K562 (cell line): ENCODE results near the gene GZMB. TPM values are rescaled to one million over a fixed set of nuclear protein-coding genes. Genes with fewer than 3 reads are reported as not detected.

Experiments used
- ATAC-seq: fragments of 200-7000 bp; cut with Tn5 transposase; 3 replicates; pipeline ENCODE4 v1.9.1; 2020; ENCODE audit warnings: moderate library complexity
- BruUV-seq: library from RNA; stranded (reverse); fragments of 400-500 nt; replicated peaks from 2 replicates; lab custom pipeline; 2021; lab: Mats Ljungman, UMichigan
- CTCF ChIA-PET: fragments of 300-600 bp; formaldehyde crosslinking; extraction: SDS; loops from one replicate; lab custom pipeline; 2021; ENCODE audit warnings: low intra/inter-chr PET ratio; lab: Yijun Ruan, JAX
- POLR2A ChIA-PET: fragments of 300-600, 350-650 bp; sonication (Branson Sonifier 250); formaldehyde crosslinking; extraction: SDS; loops from one replicate; lab custom pipeline; 2021; ENCODE audit warnings: antibody characterized with exemption, inconsistent platforms; lab: Yijun Ruan, JAX
- DNase-seq, 4 experiments: peaks; one replicate each; pipeline versions ENCODE4 v3.0.0 to v3.0.0-alpha.2; 2011 to 2018; ENCODE audit warnings: low spot score in 3 of 4, mixed read lengths in 3 of 4; ENCODE audit errors: extremely low read depth in 1 of 4
- FAIRE-seq: peaks from 2 replicates; lab custom pipeline; 2011; peaks lifted over from hg19 to GRCh38; lab: Jason Lieb, UNC
- H2AFZ ChIP-seq: 2 replicates; pipeline ENCODE4 v1.6.0; 2011; ENCODE audit warnings: low read depth, low read length, control low read depth, inconsistent platforms
- H3K27ac ChIP-seq: fragments of 200-600 bp; 3 replicates; pipeline ENCODE4 v1.8.0; 2011; ENCODE audit warnings: low read depth, mild to moderate bottlenecking, control low read depth, inconsistent platforms, low read length, moderate library complexity, mixed read lengths; ENCODE audit errors: extremely low read depth
- H3K27me3 ChIP-seq, 2 experiments: fragments of 300-600 bp in 1 of 2; 2 replicates in 1 of 2; 3 replicates in 1 of 2; pipeline versions ENCODE4 v1.6.0 to v1.8.0; 2011; ENCODE audit warnings: inconsistent platforms in 2 of 2, low read length in 2 of 2, mild to moderate bottlenecking in 1 of 2, mixed read lengths in 1 of 2, moderate library complexity in 1 of 2; ENCODE audit not compliant: control insufficient read depth in 2 of 2, insufficient read depth in 2 of 2
- H3K36me3 ChIP-seq: fragments of 300-600 bp; 3 replicates; pipeline ENCODE4 v1.8.0; 2011; ENCODE audit warnings: mild to moderate bottlenecking, low read length, inconsistent platforms; ENCODE audit not compliant: control insufficient read depth, insufficient read depth
- H3K4me1 ChIP-seq, 2 experiments: fragments of 200-600 bp in 1 of 2; replicated peaks in 1 of 2; 2 replicates in 1 of 2; 3 replicates in 1 of 2; pipeline versions ENCODE4 v1.5.1 to v1.8.0; 2011; ENCODE audit warnings: inconsistent platforms in 2 of 2, low read length in 2 of 2, mild to moderate bottlenecking in 1 of 2, mixed read lengths in 1 of 2, moderate library complexity in 1 of 2; ENCODE audit not compliant: control insufficient read depth in 2 of 2, insufficient read depth in 2 of 2
- H3K4me2 ChIP-seq: 2 replicates; pipeline ENCODE4 v1.6.1; 2011; ENCODE audit warnings: low read length, control low read depth, inconsistent platforms, mixed read lengths; ENCODE audit not compliant: insufficient read depth
- H3K4me3 ChIP-seq: fragments of 200-600 bp; sonication (generic), shearing (Covaris generic); 2 replicates; pipeline ENCODE4 v1.5.1; 2016; ENCODE audit warnings: control low read depth, inconsistent platforms
- H3K79me2 ChIP-seq: fragments of 200-600 bp; 3 replicates; pipeline ENCODE4 v1.8.0; 2011; ENCODE audit warnings: low read length, inconsistent platforms; ENCODE audit not compliant: control insufficient read depth, insufficient read depth
- H3K9ac ChIP-seq, 2 experiments: 2 replicates each; pipeline versions ENCODE4 v1.6.0 to v1.6.1; 2011; ENCODE audit warnings: low read depth in 2 of 2, low read length in 2 of 2, control low read depth in 1 of 2, inconsistent platforms in 1 of 2, mild to moderate bottlenecking in 1 of 2, mixed read lengths in 1 of 2; ENCODE audit not compliant: insufficient read depth in 1 of 2
- H3K9me1 ChIP-seq: one replicate; pipeline ENCODE4 v1.6.0; 2011; ENCODE audit warnings: inconsistent platforms, mild to moderate bottlenecking, low read length, moderate library complexity; ENCODE audit not compliant: control insufficient read depth, insufficient read depth
- H3K9me3 ChIP-seq: replicated peaks from 2 replicates; pipeline ENCODE4 v1.5.1; 2011; ENCODE audit warnings: low read depth, low read length, inconsistent platforms; ENCODE audit not compliant: control insufficient read depth, insufficient read depth
- H4K20me1 ChIP-seq: replicated peaks from 2 replicates; pipeline ENCODE4 v1.6.1; 2011; ENCODE audit warnings: low read length, inconsistent platforms, mixed read lengths; ENCODE audit not compliant: control insufficient read depth, insufficient read depth
- KHSRP ChIP-seq: fragments of 450-650 bp; IDR thresholded peaks from 2 replicates; pipeline ENCODE4 v1.6.1; 2017
- NCOR1 ChIP-seq: fragments of 450-650 bp; IDR thresholded peaks from 2 replicates; pipeline ENCODE4 v1.6.1; 2016; ENCODE audit warnings: mild to moderate bottlenecking, moderate library complexity
- NONO ChIP-seq, 2 experiments: fragments of 200-400 bp in 1 of 2; fragments of 450-650 bp in 1 of 2; formaldehyde crosslinking in 1 of 2; IDR thresholded peaks; 2 replicates each; pipeline ENCODE4 v1.6.1; 2017; ENCODE audit warnings: low read depth in 2 of 2, mild to moderate bottlenecking in 2 of 2, moderate library complexity in 2 of 2, low read length in 1 of 2
- POLR2AphosphoS5 ChIP-seq: IDR thresholded peaks from 2 replicates; pipeline ENCODE4 v1.6.1; 2011; ENCODE audit warnings: mild to moderate bottlenecking, low read depth, low read length, moderate library complexity; ENCODE audit not compliant: control insufficient read depth, insufficient read depth
- RBM22 ChIP-seq: fragments of 200-400 bp; formaldehyde crosslinking; IDR thresholded peaks from 2 replicates; pipeline ENCODE4 v1.6.1; 2018; ENCODE audit warnings: low read length, low read depth; ENCODE audit not compliant: poor library complexity, severe bottlenecking
- SOX6 ChIP-seq: fragments of 450-650 bp; IDR thresholded peaks from 2 replicates; pipeline ENCODE4 v1.6.1; 2014; ENCODE audit warnings: mild to moderate bottlenecking
- TRIM24 ChIP-seq, 2 experiments: fragments of 450-650 bp; IDR thresholded peaks; 2 replicates each; pipeline ENCODE4 v1.6.1; 2016
- ZNF212 ChIP-seq: fragments of 450-650 bp; formaldehyde crosslinking; IDR thresholded peaks from 2 replicates; pipeline ENCODE4 v1.4.0; 2020; ENCODE audit warnings: mild to moderate bottlenecking
- ZNF561 ChIP-seq: fragments of 450-650 bp; formaldehyde crosslinking; conservative IDR thresholded peaks from 2 replicates; pipeline ENCODE4 v1.4.0; 2020; ENCODE audit warnings: mild to moderate bottlenecking, moderate library complexity
- WGBS: fragments of 100-300 bp; shearing (Covaris generic); methylation state at CpG from one replicate; pipeline ENCODE4 v1.1.6; 2016; ENCODE audit warnings: low coverage, mixed read lengths; ENCODE audit not compliant: insufficient coverage; ENCODE audit errors: missing lambda C conversion rate; 5-methylcytosine and 5-hydroxymethylcytosine counted together
- in situ Hi-C: fragments of 300-500 bp; cut with MboI; formaldehyde crosslinking; loops from 4 replicates; pipeline ENCODE4 v1.15.0; 2018; ENCODE audit warnings: inconsistent platforms, mixed read lengths
- intact Hi-C: fragments of 100-400 bp; cut with micrococcal nuclease; formaldehyde crosslinking; loops from 2 replicates; pipeline ENCODE4 v1.14.2; 2022
- polyA plus RNA-seq, 8 experiments: library from polyadenylated mRNA; depleted of rRNA in 4 of 8; stranded (reverse) in 5 of 8; unstranded in 3 of 8; fragments of >200 nt; fragmentation: Nextera tagmentation in 2 of 8; fragmentation: Illumina TruSeq in 1 of 8; extraction: Ambion mirVana in 2 of 8; extraction: Trizol in 1 of 8; gene quantifications; 2 replicates each; pipeline versions ENCODE4 v1.2.1 to v1.2.3, GENCODE V29; 2011 to 2014; ENCODE audit warnings: inconsistent platforms in 1 of 8, missing spikeins in 1 of 8
- total RNA-seq, 7 experiments: library from RNA; depleted of rRNA in 6 of 7; stranded (reverse); fragments of >200 nt in 6 of 7; fragmentation: Illumina TruSeq in 2 of 7; extraction: Trizol in 2 of 7; gene quantifications; 2 replicates each; pipeline versions ENCODE4 v1.2.1 to v1.2.3, GENCODE V29; 2011 to 2021; ENCODE audit warnings: low replicate concordance in 1 of 7
- TF ChIP-seq, protein P1 (sequence below), 2 experiments: fragments of 450-650 bp in 1 of 2; sonication (generic) in 1 of 2; formaldehyde crosslinking in 1 of 2; IDR thresholded peaks in 1 of 2; conservative IDR thresholded peaks in 1 of 2; 2 replicates each; pipeline versions ENCODE4 v1.6.1 to v1.8.1; 2016 to 2023; ENCODE audit warnings: mild to moderate bottlenecking in 2 of 2, moderate library complexity in 2 of 2, inconsistent platforms in 1 of 2, missing genetic modification reagents in 1 of 2

GZMB gene
- total and polyA plus RNA-seq, 9 of the 15 experiments (the other 6 are each of a cell fraction or from before 2014, with no cell fraction given): 0.08 to 0.95 (median 0.68) TPM; not detected in 6

DNA sequence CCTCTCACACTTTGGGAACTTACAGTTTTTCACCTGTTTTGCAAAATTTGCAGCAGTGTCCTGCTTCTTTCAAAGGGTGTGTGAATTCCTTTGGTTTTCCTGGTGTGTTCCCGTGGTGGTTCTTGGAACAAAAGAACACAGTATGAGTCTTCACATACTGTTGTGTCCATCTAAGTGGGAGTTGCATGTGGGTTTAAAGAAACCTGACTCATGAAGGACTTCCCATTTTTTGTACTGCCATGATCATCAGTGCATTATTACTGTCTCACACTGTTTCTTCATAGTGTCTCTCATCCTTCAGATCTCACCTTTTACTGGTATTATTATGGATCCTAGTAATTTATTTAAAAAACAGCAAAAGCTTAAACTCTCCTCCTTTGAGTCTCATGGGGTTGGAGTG, 20.7 kb downstream of the GZMB start:
- no peaks in the 10 kb centered on the region for H3K79me2 ChIP-seq
- H3K36me3 ChIP-seq: no peaks in the 10 kb centered on the region
- ChIA-PET CTCF (no interaction called here), POLR2A (no interaction called here)
- H3K9ac ChIP-seq: no peak overlapping the region
- H3K9me1 ChIP-seq: no peaks in the 10 kb centered on the region
- no peak for ATAC-seq
- 0% methylated on average over 1 of the region's 1 CpG for WGBS
- FAIRE-seq: no peak
- no peaks in the 10 kb centered on the region for H4K20me1 ChIP-seq
- in situ Hi-C loops: no loop called here
- H2AFZ ChIP-seq: no peak overlapping the region
- H3K27ac ChIP-seq: no peak overlapping the region
- BruUV-seq: no TSS peak
- intact Hi-C loops: no loop called here
- no peak for DNase-seq
- no peaks in the 10 kb centered on the region for H3K27me3 ChIP-seq
- no peak overlapping the region for H3K4me2 ChIP-seq
- H3K4me3 ChIP-seq: no peak overlapping the region
- H3K4me1 ChIP-seq: no peaks in the 10 kb centered on the region
- TF ChIP-seq KHSRP (no peak), ZNF561 (CRISPR knock-in tag) (no peak), SOX6 (no peak), TRIM24 (IDR thresholded peaks at IDR 0.05) (no peak), POLR2AphosphoS5 (no peak), ZNF212 (no peak), NCOR1 (no peak), RBM22 (no peak), NONO (IDR thresholded peaks at IDR 0.05; ENCODE audit: low read depth in 2 of 2, low read length in 1 of 2) (no peak)
- TF ChIP-seq, protein P1, sequence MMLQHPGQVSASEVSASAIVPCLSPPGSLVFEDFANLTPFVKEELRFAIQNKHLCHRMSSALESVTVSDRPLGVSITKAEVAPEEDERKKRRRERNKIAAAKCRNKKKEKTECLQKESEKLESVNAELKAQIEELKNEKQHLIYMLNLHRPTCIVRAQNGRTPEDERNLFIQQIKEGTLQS (IDR thresholded peaks at IDR 0.05): no peak
- TF ChIP-seq, protein P1 (CRISPR knock-in tag; conservative IDR thresholded peaks at IDR 0.05): no peak
- H3K9me3 ChIP-seq: no peaks in the 10 kb centered on the region
